HG03342 (cell line): Measurements from ENCODE around the gene WDFY1.

Experiments used
- ATAC-seq: cut with Tn5 transposase; IDR thresholded peaks from one replicate; pipeline ENCODE4 v1.9.1; 2021; ENCODE audit warnings: mild to moderate bottlenecking, moderate library complexity; ENCODE audit not compliant: unreplicated experiment

WDFY1 gene

DNA sequence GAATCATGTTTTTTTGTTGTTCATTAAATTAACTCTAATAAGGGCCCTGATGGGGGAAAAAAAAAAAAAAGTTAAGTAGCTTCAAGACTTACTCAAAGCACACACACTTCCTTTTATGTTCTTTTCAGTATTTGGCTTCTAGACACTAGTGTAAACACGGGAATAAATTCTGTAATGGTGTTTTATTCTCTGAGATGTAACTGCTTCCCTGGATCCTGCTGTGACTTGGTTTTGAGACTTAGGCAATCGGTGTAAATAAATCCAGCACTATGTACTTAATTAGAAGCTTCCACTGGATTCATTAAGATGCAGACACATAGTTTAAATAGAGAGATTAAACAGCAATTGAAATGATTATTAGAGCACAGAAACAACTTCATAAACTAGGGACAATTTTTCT is 81.6 kb downstream of the WDFY1 start:
- ATAC-seq: no peak

DNA sequence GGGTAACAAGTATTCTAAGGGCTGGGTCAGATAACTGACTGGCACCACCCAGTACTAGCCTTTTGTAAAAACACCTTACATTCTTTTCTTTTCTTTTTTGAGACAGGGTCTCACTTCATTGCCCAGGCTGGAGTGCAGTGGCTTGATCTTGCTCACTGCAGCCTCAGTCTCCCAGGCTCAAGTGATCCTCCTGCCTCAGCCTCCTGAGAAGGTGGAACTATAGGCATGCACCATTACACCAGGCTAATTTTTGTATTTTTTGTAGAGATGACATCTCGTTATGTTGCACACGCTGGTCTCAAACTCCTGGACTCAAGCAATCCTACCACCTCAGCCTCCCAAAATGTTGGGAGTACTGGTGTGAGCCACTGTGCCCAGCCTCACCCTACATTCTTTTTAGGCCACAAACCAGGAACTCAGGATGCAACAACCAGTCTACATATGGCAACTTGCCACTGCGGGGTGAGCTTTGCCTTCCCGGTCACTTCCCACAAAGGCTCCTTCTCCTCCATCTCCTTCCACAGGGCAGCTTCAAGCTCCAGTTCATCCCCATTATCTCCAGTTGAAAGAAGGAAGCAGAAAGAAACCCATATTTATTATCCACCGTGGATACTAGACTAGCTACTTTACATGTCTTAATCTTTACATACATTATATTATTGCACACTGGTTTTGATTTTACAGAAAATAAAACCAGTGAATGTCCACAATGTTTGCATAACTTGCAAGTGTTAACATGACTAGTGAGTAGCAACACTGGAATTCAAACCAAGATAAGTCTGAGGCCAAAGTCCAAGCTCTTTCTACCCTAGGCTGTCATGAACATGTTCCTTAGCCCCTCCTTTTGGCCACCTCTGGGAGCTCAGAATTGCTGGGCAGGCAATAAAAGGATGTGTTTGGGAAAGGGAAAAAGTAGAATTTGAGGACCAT is 84.1 kb downstream of the WDFY1 start:
- ATAC-seq: no peak

DNA sequence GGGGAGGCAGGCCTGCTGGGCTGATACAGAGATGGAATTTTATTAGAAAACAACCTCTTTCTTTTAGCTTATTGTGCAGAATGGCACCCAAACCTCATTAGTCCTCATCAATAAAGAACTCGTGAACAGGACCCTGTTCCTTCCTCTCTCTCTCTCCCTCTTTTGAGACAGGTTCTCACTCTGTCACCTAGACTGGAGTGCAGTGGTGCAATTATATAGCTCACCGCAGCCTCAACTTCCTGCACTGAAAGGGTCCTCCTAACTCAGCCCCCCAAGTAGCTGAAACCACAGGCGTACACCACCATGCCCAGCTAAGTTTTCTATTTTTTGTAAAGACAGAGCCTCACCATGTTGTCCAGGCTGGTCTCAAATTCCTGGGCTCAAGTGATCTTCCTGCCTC is 86.1 kb downstream of the WDFY1 start:
- ATAC-seq: no peak

DNA sequence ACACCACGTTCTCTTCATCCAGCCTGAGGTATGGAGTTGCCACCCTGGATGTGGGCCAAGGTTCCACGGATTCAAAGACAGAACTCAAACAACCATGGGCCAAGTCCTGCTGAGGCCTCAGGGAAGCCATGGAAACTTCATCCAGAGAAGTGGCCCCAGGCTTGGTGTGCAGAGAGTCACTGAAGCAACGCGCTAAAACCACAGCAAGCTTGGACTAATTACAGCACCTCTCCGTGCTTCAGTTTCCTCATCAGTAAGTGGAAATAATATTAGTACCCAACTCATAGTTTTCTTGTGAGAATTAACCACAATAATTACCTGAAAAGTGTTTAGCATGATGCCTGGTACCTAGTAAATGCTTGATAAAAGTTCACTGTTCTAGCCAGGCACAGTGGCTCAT is 88.6 kb downstream of the WDFY1 start:
- ATAC-seq: peak; percentile 53

DNA sequence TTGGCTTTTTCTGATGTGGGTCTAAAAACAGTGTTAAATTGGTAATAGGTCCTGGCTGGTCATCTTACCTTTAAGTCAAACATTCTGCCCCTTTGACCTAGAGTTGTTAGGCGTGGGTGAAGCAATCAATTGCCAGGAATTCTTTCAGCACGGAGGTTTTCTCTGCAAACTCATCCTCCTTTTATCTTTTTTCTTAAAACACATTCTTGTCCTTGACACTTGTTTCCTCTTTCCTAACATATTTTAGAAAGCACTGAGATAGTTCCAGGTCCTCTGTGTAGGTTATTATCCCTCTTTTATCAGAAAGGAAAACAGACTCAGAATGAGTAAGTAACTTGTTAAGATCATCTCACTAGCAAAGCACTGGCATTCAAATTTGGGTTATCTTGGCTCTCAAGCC is 89.1 kb downstream of the WDFY1 start:
- ATAC-seq: no peak

DNA sequence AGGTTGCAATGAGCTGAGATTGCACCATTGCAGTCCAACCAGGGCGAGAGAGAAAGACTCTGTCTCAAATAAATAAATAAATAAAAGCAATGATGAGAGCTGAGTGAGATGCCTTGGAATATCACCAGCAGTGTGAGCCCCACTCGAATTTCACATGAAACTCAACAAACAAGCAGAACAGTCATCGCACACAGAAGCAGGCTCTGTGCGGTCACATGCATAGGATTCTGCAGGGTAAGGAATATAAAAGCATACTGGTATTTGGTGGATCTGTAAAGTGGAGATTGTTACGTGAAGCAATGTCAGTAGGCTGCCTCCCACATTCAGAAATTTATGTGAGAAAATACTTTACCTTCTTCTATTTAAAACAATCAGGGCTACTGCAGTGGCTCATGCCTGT is 89.7 kb downstream of the WDFY1 start:
- no peak for ATAC-seq

DNA sequence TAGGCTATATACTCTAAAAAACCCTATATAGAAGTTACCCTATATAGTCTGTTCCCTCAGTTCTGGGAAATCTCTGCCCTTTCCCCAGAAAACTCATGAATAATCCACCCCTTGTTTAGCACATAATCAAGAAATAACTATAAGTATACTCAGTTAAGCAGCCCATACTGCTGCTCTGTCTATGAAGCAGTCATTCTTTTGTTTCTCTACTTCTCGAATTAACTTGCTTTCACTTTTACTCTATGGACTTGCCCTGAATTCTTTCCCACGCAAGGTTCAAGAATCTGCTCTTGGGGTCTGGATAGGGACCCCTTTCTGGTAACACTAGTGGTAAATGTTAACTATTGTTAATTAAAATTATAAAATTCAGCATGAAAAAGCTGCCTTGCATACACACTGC is 90.4 kb downstream of the WDFY1 start:
- peak; percentile 57 for ATAC-seq

DNA sequence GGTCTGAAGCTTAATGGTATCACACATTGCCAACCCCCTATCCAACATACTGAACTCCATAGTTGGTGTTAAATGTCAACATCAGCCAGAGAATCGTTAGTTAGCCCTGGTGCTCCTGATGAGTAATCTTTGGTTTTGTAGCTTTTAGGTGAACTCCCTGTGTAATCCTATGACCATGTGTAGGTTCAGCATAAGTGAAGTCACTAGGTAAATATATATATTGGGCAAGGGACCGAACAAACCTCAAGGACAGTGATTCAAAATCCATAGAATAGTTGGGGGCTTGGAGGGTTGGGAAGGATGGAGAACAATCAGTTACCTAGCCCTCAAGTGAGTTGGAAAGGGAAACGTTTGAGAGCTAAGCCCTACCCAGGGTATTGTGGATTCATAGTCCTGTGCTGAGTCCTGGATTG is 91.7 kb downstream of the WDFY1 start:
- no peak for ATAC-seq

DNA sequence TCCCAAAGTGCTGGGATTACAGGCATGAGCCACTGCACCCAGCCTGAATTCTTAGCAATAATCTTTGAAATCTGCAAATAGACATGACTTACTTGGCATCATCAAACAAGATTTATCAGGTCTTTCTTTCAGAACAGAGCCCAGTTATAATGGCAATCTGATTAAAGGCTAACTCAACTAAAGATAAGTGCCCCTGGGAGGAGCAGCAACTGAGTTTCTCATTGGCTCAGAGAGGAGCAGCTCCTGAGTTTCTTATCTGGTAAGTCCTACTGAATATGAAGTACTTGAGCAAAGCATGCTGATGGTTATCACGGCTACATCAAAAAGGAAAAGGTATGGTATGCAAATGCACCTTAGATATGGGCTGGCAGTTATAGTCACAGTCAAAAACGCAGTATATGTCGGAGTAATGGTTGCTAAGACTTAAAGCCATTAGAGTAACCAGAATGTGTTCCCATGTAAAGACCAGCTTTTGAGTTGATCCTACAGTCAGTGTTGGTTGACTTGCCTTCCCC is 92.8 kb downstream of the WDFY1 start:
- ATAC-seq: no peak

DNA sequence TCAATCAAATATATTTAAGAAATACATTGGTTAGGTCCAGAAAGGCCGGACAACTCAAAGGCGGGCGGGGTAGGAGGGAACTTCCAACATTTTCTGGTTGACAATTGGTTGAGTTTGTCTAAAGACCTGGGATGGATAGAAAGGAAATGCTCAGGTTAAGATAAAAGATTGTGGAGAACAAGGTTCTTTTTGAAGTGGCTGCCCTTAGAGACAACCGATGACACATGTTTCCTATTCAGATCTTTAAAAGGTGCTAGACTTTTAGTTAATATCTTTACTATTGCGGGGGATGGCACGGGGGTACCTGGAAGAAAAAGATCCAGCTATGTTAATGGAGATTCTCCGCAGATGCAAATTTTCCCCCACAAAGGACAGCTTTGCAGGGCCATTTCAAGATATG is 97.7 kb downstream of the WDFY1 start:
- no peak for ATAC-seq

DNA sequence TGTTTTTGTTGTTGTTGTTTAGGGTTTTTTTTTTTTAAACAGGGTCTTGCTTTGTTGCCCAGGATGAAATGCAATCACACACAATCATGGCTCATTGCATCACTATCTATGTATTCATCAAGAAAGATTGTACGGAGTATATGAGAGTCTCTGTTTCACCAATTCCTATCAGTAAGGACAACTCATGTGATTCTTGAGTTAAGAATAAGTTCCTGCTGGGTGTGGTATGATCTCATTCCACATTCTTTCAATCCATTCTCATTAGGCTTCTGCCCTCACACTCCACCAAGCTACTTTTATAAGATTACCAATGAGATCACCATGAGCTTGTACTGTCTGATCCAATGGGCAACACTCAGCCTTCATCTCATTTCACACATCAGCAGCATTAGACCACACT is 98.6 kb downstream of the WDFY1 start:
- ATAC-seq: no peak

DNA sequence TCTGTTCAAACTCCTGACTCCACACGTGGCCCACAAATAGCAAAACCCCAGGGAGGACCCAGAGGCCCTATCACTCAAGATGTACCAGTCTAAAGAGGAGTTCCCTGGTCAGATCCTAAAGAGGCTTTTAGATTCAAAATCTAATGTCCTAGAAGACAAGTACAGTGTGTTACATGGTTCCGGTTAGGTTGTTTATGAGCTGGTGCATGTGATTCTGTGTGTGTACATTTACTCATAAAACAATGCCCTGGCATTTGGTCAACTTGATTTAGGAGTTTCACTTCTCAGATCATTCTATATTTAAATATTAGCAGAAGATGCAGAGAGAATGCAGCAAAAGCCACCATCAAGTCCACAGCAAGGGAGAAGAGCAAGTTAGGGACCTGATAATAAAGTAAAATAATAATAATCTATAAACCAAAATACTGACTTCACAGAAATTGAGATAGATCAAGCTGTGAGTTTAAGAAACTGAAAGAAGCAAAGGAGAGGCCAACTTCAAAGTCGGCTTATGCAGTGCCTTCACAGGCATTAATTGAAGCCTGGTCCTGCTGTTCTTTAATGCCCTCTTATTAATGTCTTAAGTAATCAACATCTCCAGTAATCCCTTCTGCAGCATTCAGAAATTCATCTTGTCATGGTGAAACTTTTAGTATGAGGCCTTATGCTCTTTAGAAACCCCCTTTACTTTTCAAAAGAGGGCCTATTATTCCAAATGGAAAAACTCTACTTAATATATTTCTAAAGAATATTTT is 103.5 kb downstream of the WDFY1 start:
- ATAC-seq: no peak

DNA sequence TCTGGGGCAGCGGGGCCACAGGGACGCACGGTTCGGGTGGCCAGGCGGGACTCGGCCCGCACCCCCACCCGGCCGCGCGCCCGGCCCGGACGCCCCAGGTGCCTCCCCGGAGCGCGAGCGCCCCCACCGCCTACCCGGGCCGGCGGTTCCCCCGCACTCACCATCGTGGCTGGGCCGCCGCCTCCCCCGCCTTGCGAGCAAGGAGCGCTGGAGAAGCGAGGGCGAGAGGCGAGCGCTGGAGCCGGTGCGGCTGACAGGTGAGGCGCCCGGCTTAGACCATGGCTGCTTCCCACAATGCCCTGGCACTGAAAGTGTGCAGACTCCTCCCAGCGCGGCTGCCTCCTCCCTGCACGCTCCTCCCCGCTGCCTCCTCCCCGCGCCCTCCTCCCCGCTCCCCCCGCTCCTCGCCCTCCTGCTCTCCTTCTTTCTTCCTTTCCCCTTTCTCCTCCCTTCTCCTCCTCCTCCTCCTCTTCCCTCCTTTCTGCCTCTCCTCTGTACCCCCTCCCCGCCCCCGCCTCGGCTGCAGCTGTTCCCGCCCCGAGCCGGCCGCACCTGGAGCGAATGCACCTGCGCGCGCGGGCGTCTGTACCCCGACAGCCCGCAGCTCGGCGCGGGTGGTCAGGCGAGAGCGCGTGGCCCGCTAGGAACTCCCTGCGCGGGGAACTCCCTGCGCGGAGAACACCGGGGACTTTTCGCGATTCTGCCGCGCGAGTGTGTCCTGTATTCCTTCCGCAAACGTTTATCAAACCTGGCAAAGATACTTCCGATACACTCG is 107.7 kb downstream of the WDFY1 start, which contains the start of gene AP1S3:
TSS of gene AP1S3 (minus strand) at position 296 of the 775 bp plus-strand sequence. CDS start at position 164, 132 bp downstream.
- ATAC-seq: peak; percentile 68

DNA sequence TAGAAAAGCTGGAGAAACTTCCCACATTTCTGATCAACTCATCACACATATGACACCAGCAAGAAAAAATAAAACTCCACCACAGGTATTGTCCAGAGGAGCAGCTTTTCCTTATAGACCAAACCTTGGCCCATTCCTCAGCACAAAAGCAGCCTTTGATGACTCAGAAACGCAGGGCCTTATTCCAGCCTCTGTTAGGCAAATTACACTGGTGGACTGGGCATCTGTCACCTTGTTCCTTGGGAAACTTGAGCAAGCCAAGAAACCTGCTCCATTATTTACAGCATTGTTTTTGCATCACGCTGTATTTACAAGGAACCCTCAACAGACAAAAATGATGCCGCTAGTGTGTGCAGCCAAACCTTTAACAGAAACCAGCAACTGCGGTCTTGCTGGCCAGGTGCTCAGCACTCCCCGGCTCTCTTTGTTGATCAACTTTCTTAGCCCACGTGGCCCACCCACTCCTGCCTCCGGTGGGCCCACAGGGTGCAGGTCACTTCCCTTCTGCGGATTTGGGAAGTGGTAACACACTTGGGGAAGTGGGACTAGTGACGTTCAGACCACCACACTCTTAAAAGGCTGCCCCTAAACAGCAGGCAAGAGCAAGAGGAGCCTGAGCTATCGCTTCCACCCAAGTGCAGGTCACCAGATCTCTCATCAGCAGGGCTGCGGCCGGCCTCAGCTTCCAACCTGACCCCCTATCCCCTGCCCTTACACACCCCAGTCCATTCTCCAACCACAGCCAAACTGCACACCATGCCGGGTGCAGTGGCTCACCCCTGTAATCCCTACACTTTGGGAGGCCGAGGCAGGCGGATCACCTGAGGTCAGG is 109.2 kb downstream of the WDFY1 start:
- peak; percentile 59 for ATAC-seq

DNA sequence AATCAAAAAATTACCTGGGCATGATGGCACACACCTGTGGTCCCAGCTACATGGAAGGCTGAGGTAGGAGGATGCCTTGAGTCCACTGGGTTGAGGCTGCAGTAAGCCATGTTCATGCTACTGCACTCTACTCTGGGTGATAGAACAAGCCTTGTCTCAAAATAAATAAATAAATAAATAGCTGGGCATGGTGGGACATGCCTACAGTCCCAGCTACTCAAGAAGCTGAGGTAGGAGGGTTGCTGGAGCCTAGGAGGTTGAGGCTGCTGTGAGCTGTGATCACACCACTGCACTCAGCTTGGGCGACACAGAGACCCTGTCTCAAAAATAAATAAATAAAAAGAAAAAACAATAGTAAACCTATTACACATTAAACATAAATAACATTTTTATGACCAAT is 110.7 kb downstream of the WDFY1 start:
- no peak for ATAC-seq

DNA sequence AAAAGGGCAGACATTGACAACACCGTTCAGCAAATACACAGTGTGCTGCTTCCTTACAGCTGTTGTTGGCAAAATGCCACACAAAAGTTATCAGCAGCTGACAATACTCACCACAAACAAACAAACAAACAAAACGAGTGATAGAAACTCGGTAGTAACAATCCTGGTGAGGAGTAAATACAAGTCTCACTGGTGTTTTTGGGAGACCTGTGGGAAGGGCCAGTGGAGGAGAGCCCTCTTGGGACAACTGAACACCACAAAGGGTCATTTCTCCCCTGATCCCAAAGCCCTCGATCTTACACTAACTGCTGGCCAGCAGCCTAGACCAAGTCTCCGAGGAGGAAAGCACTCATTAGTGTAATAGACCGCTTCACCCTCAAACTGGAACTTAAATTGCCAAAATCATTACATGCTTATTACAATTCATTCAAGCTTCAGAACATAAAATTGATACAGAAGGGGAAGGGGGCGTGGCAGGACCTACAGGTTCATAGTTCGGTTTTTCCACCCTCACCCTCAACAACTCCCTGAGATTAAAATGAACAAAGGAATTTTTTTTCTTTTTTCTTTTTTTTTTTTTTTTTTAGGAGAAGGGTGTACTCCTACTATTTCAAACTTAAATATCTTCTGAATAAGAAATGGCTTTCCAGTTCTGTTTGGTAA is 112.8 kb downstream of the WDFY1 start:
- no peak for ATAC-seq

DNA sequence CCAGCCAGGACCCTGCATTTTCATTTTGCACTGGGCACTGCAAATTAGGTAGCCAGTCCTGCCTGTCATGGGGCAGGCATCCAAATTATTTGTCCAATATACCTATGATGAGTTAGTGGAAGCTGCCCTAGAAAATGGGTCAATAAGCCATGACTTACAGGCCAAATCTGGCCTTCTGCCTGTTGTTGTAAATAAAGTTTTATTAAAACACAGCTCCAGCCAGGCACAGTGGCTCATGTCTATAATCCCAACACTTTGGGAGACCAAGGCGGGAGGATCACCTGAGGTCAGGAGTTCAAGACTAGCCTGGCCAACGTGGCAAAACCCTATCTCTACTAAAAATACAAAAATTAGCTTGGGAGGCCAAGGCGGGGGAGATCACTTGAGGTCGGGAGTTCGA is 116.0 kb downstream of the WDFY1 start:
- no peak for ATAC-seq

DNA sequence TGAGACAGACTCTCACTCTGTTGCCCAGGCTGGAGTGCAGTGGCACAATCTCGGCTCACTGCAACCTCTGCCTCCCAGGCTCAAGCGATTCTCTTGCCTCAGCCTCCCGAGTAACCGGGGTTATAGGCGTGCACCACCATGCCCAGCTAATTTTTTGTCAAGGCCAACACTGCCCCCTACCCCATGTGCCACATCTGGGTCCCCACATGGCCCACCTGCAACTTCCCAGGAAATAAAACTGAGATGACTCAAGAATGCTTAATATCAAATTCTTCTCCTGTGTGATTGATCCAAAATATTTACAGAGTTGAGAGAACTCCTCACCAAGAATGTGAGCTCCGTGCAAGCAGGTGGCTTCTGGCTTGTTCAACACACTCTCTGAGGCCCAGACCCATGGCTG is 116.8 kb downstream of the WDFY1 start:
- ATAC-seq: no peak

DNA sequence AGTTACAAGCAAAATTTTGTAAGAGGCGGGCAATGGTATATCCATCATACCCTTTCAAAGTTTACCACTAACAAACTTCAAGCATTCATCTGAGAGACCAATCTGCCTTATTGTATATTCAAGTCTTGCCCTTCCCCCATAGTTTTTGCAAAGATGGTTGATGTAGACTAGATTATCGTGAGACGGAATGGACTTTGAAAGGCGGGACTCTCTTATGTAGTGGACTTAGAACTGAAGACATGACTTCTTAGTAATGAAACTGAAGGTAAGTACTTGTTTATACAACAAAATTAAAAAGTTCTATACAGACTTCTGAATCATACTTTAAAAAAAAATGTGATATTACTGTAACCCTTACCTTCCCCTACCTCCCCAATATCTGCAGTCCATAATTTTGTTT is 118.1 kb downstream of the WDFY1 start:
- ATAC-seq: no peak
